GM12878 (cell line): ENCODE measurements around the gene SPAG17. TPM values are rescaled to one million over a fixed set of nuclear protein-coding genes. Genes with fewer than 3 reads are reported as not detected.
A peak's percentile ranks its signal among the peaks of the same experiment; 100 is the strongest.

Experiments used
- ATAC-seq: fragments of 200-7000 bp; cut with Tn5 transposase; 3 replicates; pipeline ENCODE4 v1.9.1; 2020; ENCODE audit warnings: mild to moderate bottlenecking, moderate library complexity
- BruUV-seq: library from RNA; stranded (reverse); fragments of 400-500 nt; replicated peaks from 2 replicates; lab custom pipeline; 2021; lab: Mats Ljungman, UMichigan
- CTCF ChIA-PET: fragments of 300-600 bp; sonication (Branson Sonifier 250); formaldehyde crosslinking; extraction: SDS; loops from one replicate; lab custom pipeline; 2021; ENCODE audit warnings: inconsistent platforms; lab: Yijun Ruan, JAX
- POLR2A ChIA-PET: fragments of 350-600 bp; formaldehyde crosslinking; extraction: SDS; loops from one replicate; lab custom pipeline; 2021; ENCODE audit warnings: inconsistent platforms; lab: Charles Lee
- RAD21 ChIA-PET: fragments of 300-600 bp; sonication (Branson Sonifier 250); formaldehyde crosslinking; loops from one replicate; lab custom pipeline; 2023; ENCODE audit warnings: antibody characterized with exemption; ENCODE audit not compliant: unreplicated experiment; lab: Charles Lee
- SMC1A ChIA-PET: fragments of 300-600 bp; sonication (Branson Sonifier 250); formaldehyde crosslinking; loops from one replicate; lab custom pipeline; 2023; ENCODE audit not compliant: unreplicated experiment, uncharacterized antibody; lab: Charles Lee
- DNase-seq: peaks from one replicate; pipeline ENCODE4 v3.0.0-alpha.2; 2011; ENCODE audit warnings: low read depth, low spot score
- FAIRE-seq: peaks from 3 replicates; lab custom pipeline; 2011; peaks lifted over from hg19 to GRCh38; lab: Jason Lieb, UNC
- H2AFZ ChIP-seq: 2 replicates; pipeline ENCODE4 v1.6.0; 2011; ENCODE audit warnings: low read depth, low read length, control low read depth; ENCODE audit not compliant: control insufficient read depth
- H3K27ac ChIP-seq: 2 replicates; pipeline ENCODE4 v1.5.1; 2011; ENCODE audit warnings: control low read depth; ENCODE audit not compliant: control insufficient read depth, insufficient read depth
- H3K27me3 ChIP-seq, 2 experiments: replicated peaks in 1 of 2; 2 replicates each; pipeline versions ENCODE4 v1.6.0 to v1.6.1; 2011; ENCODE audit warnings: low read length in 1 of 2; ENCODE audit not compliant: control insufficient read depth in 2 of 2, insufficient read depth in 2 of 2
- H3K36me3 ChIP-seq, 2 experiments: 2 replicates each; pipeline ENCODE4 v1.5.1; 2011; ENCODE audit warnings: low read length in 1 of 2; ENCODE audit not compliant: control insufficient read depth in 2 of 2, insufficient read depth in 2 of 2
- H3K4me1 ChIP-seq: 2 replicates; pipeline ENCODE4 v1.6.1; 2011; ENCODE audit warnings: mild to moderate bottlenecking, low read length, moderate library complexity, mixed read lengths; ENCODE audit not compliant: control insufficient read depth, insufficient read depth
- H3K4me2 ChIP-seq: 2 replicates; pipeline ENCODE4 v1.6.0; 2011; ENCODE audit warnings: control low read depth; ENCODE audit not compliant: control insufficient read depth, insufficient read depth
- H3K4me3 ChIP-seq: fragments of 200-600 bp; sonication (generic); 2 replicates; pipeline ENCODE4 v1.5.1; 2016
- H3K79me2 ChIP-seq: 2 replicates; pipeline ENCODE4 v1.6.0; 2011; ENCODE audit warnings: low read length; ENCODE audit not compliant: control insufficient read depth, insufficient read depth
- H3K9ac ChIP-seq: 2 replicates; pipeline ENCODE4 v1.8.0; 2011; ENCODE audit warnings: low read length, control low read depth, mixed read lengths; ENCODE audit not compliant: control insufficient read depth, insufficient read depth
- H3K9me3 ChIP-seq: replicated peaks from 3 replicates; pipeline ENCODE4 v1.5.1; 2011; ENCODE audit warnings: mild to moderate bottlenecking, low read length; ENCODE audit not compliant: control insufficient read depth, insufficient read depth
- H4K20me1 ChIP-seq: 2 replicates; pipeline ENCODE4 v1.6.0; 2011; ENCODE audit not compliant: control insufficient read depth, insufficient read depth
- CBX3 ChIP-seq: fragments of 200-600 bp; sonication (generic); IDR thresholded peaks from 2 replicates; pipeline ENCODE4 v1.6.1; 2016; ENCODE audit warnings: low read depth, borderline replicate concordance
- CEBPB ChIP-seq, 2 experiments: fragments of 150-350 bp in 1 of 2; IDR thresholded peaks; 2 replicates each; pipeline ENCODE4 v1.6.1; 2012 to 2014; ENCODE audit warnings: low read depth in 2 of 2, low read length in 2 of 2, borderline replicate concordance in 1 of 2, inconsistent platforms in 1 of 2
- CHD4 ChIP-seq: fragments of 200-600 bp; sonication (generic); IDR thresholded peaks from 2 replicates; pipeline ENCODE4 v1.6.1; 2016; ENCODE audit warnings: mild to moderate bottlenecking
- EGR1 ChIP-seq, 2 experiments: IDR thresholded peaks; 1 replicate in 1 of 2; 2 replicates in 1 of 2; pipeline ENCODE4 v1.6.1; 2011 to 2012; ENCODE audit warnings: low read depth in 2 of 2, low read length in 2 of 2, borderline replicate concordance in 1 of 2, mild to moderate bottlenecking in 1 of 2, moderate library complexity in 1 of 2
- FOXM1 ChIP-seq: IDR thresholded peaks from 2 replicates; pipeline ENCODE4 v1.6.1; 2012; ENCODE audit warnings: low read depth, mild to moderate bottlenecking, inconsistent platforms, low read length, moderate library complexity
- GATAD2B ChIP-seq: fragments of 450-650 bp; conservative IDR thresholded peaks from 2 replicates; pipeline ENCODE4 v1.6.1; 2017; ENCODE audit warnings: low read depth, mild to moderate bottlenecking, moderate library complexity
- IKZF2 ChIP-seq, 2 experiments: fragments of 450-650 bp; IDR thresholded peaks; 2 replicates each; pipeline ENCODE4 v1.6.1; 2017; ENCODE audit warnings: mild to moderate bottlenecking in 2 of 2, moderate library complexity in 2 of 2
- MTA2 ChIP-seq: fragments of 450-650 bp; IDR thresholded peaks from 2 replicates; pipeline ENCODE4 v1.6.1; 2016; ENCODE audit warnings: low read depth, mild to moderate bottlenecking, moderate library complexity
- NBN ChIP-seq: fragments of 450-650 bp; IDR thresholded peaks from 2 replicates; pipeline ENCODE4 v1.6.1; 2016
- NFYB ChIP-seq: IDR thresholded peaks from 2 replicates; pipeline ENCODE4 v1.6.1; 2011; ENCODE audit warnings: low read depth, mild to moderate bottlenecking, low read length, improper control_type of control experiment, moderate library complexity; ENCODE audit not compliant: insufficient read depth
- POLR2AphosphoS5 ChIP-seq: IDR thresholded peaks from 2 replicates; pipeline ENCODE4 v1.6.1; 2011; ENCODE audit warnings: mild to moderate bottlenecking, low read length, inconsistent platforms
- SPI1 ChIP-seq: IDR thresholded peaks from 2 replicates; pipeline ENCODE4 v1.6.1; 2011; ENCODE audit warnings: low read depth, mild to moderate bottlenecking, low read length, moderate library complexity, borderline replicate concordance; ENCODE audit not compliant: insufficient read depth
- STAT3 ChIP-seq: IDR thresholded peaks from 2 replicates; pipeline ENCODE4 v1.6.1; 2011; ENCODE audit warnings: low read depth, low read length, improper control_type of control experiment
- SUZ12 ChIP-seq: fragments of 200-600 bp; sonication (generic); IDR thresholded peaks from one replicate; pipeline ENCODE4 v1.6.1; 2018; ENCODE audit warnings: antibody characterized with exemption, mild to moderate bottlenecking; ENCODE audit not compliant: unreplicated experiment
- TAF1 ChIP-seq: IDR thresholded peaks from 2 replicates; pipeline ENCODE4 v1.6.1; 2011; ENCODE audit warnings: mild to moderate bottlenecking, low read depth, low read length, borderline replicate concordance
- ZNF274 ChIP-seq: IDR thresholded peaks from one replicate; pipeline ENCODE4 v1.8.0; 2011; ENCODE audit not compliant: insufficient read length, insufficient read depth
- ZNF384 ChIP-seq: IDR thresholded peaks from 2 replicates; pipeline ENCODE4 v1.6.1; 2012; ENCODE audit warnings: low read depth, mild to moderate bottlenecking, low read length, improper control_type of control experiment, borderline replicate concordance
- WGBS: methylation state at CpG from one replicate; pipeline ENCODE4 v1.1.6; 2016; ENCODE audit warnings: low lambda C conversion rate; ENCODE audit not compliant: insufficient replicate concordance, insufficient coverage; ENCODE audit errors: missing lambda C conversion rate; 5-methylcytosine and 5-hydroxymethylcytosine counted together
- in situ Hi-C: fragments of 300-500 bp; cut with MboI; formaldehyde crosslinking; loops from 9 replicates; pipeline ENCODE4 v1.14.3; 2018; ENCODE audit warnings: mixed read lengths
- intact Hi-C: fragments of 100-400 bp; cut with micrococcal nuclease; formaldehyde crosslinking; loops from one replicate; pipeline ENCODE4 v1.14.2; 2022; ENCODE audit not compliant: unreplicated experiment
- polyA plus RNA-seq, 11 experiments: library from polyadenylated mRNA; depleted of rRNA in 4 of 11; unstranded in 6 of 11; stranded (reverse) in 5 of 11; fragments of >200 nt; fragmentation: Nextera tagmentation in 4 of 11; fragmentation: Illumina TruSeq in 1 of 11; extraction: Ambion mirVana in 4 of 11; extraction: Trizol in 1 of 11; gene quantifications; 1 replicate in 1 of 11; 2 replicates in 10 of 11; pipeline versions ENCODE4 v1.2.1 to v1.2.3, GENCODE V29; 2011 to 2016; ENCODE audit warnings: inconsistent platforms in 2 of 11, missing spikeins in 2 of 11, low read depth in 1 of 11
- total RNA-seq, 4 experiments: library from RNA; depleted of rRNA in 3 of 4; stranded (reverse); fragments of >200 nt in 3 of 4; fragmentation: Illumina TruSeq in 1 of 4; extraction: Trizol in 1 of 4; gene quantifications; 2 replicates each; pipeline versions ENCODE4 v1.2.1 to v1.2.3, GENCODE V29; 2013 to 2021

Gene SPAG17
- total and polyA plus RNA-seq, 10 of the 15 experiments (the other 5 are each of a cell fraction or from before 2014, with no cell fraction given), result 0.02 to 0.16 (median 0.03) TPM; not detected in 7

- no peak overlapping the region for H3K9ac ChIP-seq
- no peak for TF ChIP-seq FOXM1
- TF ChIP-seq SPI1, result no peak
- TF ChIP-seq CEBPB (IDR thresholded peaks at IDR 0.05; ENCODE audit: borderline replicate concordance in 1 of 2, low read depth in 2 of 2, low read length in 2 of 2), result no peak
- TF ChIP-seq NFYB, result 0 out of 2 replicates have a peak, but pooled peaks have one; percentile 51
- no peak for TF ChIP-seq CHD4
- TF ChIP-seq, all 136 proteins: peak for 1
- H3K36me3 ChIP-seq, result no peaks in the 10 kb centered on the region
- intact Hi-C loops, result loop anchor here (10.0 kb wide), 1 partner anchor 64 kb away; no protein-coding TSS in a partner anchor
- H3K27me3 ChIP-seq, result peaks cover 0 to 1% of the 10 kb centered on the region in 2 experiments; a peak in 1 of 4 replicates
- FAIRE-seq, result no peak
- in situ Hi-C loops, result no loop called here
- H3K4me3 ChIP-seq, result no peak overlapping the region
- no TSS peak for BruUV-seq
- DNase-seq, result no peak
- ChIA-PET CTCF (no interaction called here), SMC1A (interaction anchor here (0.7 kb wide), 1 partner anchor 23 kb away, joined by 3 read pairs; no protein-coding TSS in a partner anchor), POLR2A (no interaction called here), RAD21 (no interaction called here)
- no peak overlapping the region for H3K27ac ChIP-seq
- H3K79me2 ChIP-seq, result no peaks in the 10 kb centered on the region
- H3K9me3 ChIP-seq, result no peaks in the 10 kb centered on the region
- no peaks in the 10 kb centered on the region for H4K20me1 ChIP-seq
- H2AFZ ChIP-seq, result no peak overlapping the region
- no peak overlapping the region for H3K4me2 ChIP-seq
- no peak for ATAC-seq
- 0% methylated on average over 1 of the region's 1 CpG for WGBS
- no peaks in the 10 kb centered on the region for H3K4me1 ChIP-seq
Observed at GRCh38 chr1:118128761-118129160, 56.3 kb downstream of the SPAG17 start.

GRCh38 chr1:118124064-118124463 lies 61.0 kb downstream of the SPAG17 start:
- ChIA-PET POLR2A (interaction anchor here (0.6 kb wide), 1 partner anchor 1354 kb away, joined by 4 read pairs; no protein-coding TSS in a partner anchor), SMC1A (no interaction called here), CTCF (interaction anchor here (1.0 kb wide), 1 partner anchor 18 kb away, joined by 3 read pairs; no protein-coding TSS in a partner anchor), RAD21 (no interaction called here)
- no peak overlapping the region for H3K4me2 ChIP-seq
- DNase-seq, result no peak
- H3K9ac ChIP-seq, result no peak overlapping the region
- H3K79me2 ChIP-seq, result no peaks in the 10 kb centered on the region
- TF ChIP-seq TAF1, result no peak
- TF ChIP-seq SPI1, result no peak
- no peak for TF ChIP-seq ZNF274
- TF ChIP-seq ZNF384, result no peak
- TF ChIP-seq EGR1 (IDR thresholded peaks at IDR 0.05; ENCODE audit: borderline replicate concordance in 1 of 2, low read depth in 2 of 2, low read length in 2 of 2), result no peak
- TF ChIP-seq CBX3, result no peak
- no peak for TF ChIP-seq MTA2
- TF ChIP-seq IKZF2 (IDR thresholded peaks at IDR 0.05), result no peak
- TF ChIP-seq FOXM1, result no peak
- TF ChIP-seq NBN, result no peak
- no peak for TF ChIP-seq GATAD2B
- TF ChIP-seq STAT3, result no peak
- TF ChIP-seq SUZ12, result no peak
- no peak for TF ChIP-seq POLR2AphosphoS5
- no peaks in the 10 kb centered on the region for H3K36me3 ChIP-seq
- H3K27me3 ChIP-seq, result peaks cover 0 to 1% of the 10 kb centered on the region in 2 experiments; a peak in 1 of 4 replicates
- no peak overlapping the region for H3K4me3 ChIP-seq
- no peaks in the 10 kb centered on the region for H3K4me1 ChIP-seq
- no peak for ATAC-seq
- in situ Hi-C loops (no loop called here), intact Hi-C loops (loop anchor here (10.0 kb wide), 1 partner anchor 59 kb away; no protein-coding TSS in a partner anchor)
- BruUV-seq, result no TSS peak
- H3K27ac ChIP-seq, result no peak overlapping the region
- WGBS, result 1% methylated on average over 3 of the region's 3 CpGs
- no peak for FAIRE-seq
- no peaks in the 10 kb centered on the region for H4K20me1 ChIP-seq
- no peaks in the 10 kb centered on the region for H3K9me3 ChIP-seq
- no peak overlapping the region for H2AFZ ChIP-seq
